SK-N-MC (cell line): Measurements from ENCODE around the gene LRP8.

Experiments used
- DNase-seq: peaks from one replicate; pipeline ENCODE4 v3.0.0-alpha.2; 2011; ENCODE audit warnings: low read depth, low spot score
- H3K27ac ChIP-seq: fragments of 200-600 bp; sonication (generic); 2 replicates; pipeline ENCODE4 v1.5.1; 2016; ENCODE audit warnings: mixed run types
- H3K36me3 ChIP-seq: fragments of 200-600 bp; sonication (generic); 2 replicates; pipeline ENCODE4 v1.6.1; 2017; ENCODE audit warnings: antibody characterized with exemption, low read length, mixed read lengths; ENCODE audit not compliant: insufficient read depth
- H3K4me3 ChIP-seq: fragments of 200-600 bp; sonication (generic); 2 replicates; pipeline ENCODE4 v1.5.1; 2016
- H3K9ac ChIP-seq: fragments of 200-600 bp; sonication (generic); 2 replicates; pipeline ENCODE4 v1.8.0; 2017; ENCODE audit warnings: mixed run types, mixed read lengths; ENCODE audit not compliant: insufficient read length
- H3K9me3 ChIP-seq: fragments of 200-600 bp; sonication (generic); 2 replicates; pipeline ENCODE4 v1.6.1; 2017; ENCODE audit warnings: low read depth, mild to moderate bottlenecking, antibody characterized with exemption, low read length, moderate library complexity, mixed read lengths
- EZH2 ChIP-seq: fragments of 200-600 bp; sonication (generic); IDR thresholded peaks from one replicate; pipeline ENCODE4 v1.6.1; 2017; ENCODE audit warnings: antibody characterized with exemption
- FOXP2 ChIP-seq: optimal IDR thresholded peaks from 2 replicates; pipeline ENCODE3; 2011; ENCODE audit warnings: mild to moderate bottlenecking, moderate library complexity; ENCODE audit not compliant: insufficient read depth; ENCODE audit errors: extremely low read length, control extremely low read depth
- POLR2AphosphoS5 ChIP-seq: IDR thresholded peaks from 2 replicates; pipeline ENCODE4 v1.6.1; 2012; ENCODE audit warnings: mild to moderate bottlenecking, low read depth, low read length, borderline replicate concordance

Gene LRP8

DNA sequence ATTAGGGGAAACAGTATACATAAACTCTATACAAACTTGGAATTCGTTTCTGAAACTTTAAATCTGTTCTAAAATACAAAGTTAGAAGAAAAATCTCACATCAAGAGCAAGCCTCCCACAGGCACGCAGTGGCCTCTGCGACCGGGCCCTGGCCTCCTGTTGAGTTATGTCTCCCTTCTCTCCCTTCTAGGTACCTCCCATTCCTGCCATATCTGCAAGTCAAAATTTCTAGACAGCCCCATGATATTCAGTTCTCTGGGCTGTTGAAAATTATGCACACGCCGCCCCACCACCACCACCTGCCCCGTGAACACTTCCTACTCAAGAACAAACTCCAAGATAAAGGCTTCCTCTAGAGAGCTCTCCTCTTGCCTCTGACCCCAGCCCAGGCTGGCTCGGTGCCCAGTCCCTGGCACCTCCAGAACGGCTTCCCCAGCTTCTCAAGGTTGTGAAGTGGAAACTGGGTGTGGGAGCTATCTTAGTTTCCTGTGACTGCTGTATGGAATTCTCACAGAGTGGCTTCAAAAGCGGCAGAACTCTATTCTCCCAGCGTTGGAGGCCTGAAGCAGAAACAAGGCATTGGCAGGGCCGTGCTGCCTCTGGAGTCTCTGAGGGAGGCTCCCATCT, 37.7 kb upstream of the LRP8 start:
- Histone ChIP-seq H3K9ac (no peak overlapping the region), H3K27ac (no peak overlapping the region), H3K36me3 (no peaks in the 10 kb centered on the region), H3K9me3 (no peaks in the 10 kb centered on the region), H3K4me3 (no peak overlapping the region)
- TF ChIP-seq POLR2AphosphoS5, result no peak
- TF ChIP-seq EZH2, result no peak
- TF ChIP-seq FOXP2, result no peak
- DNase-seq, result no peak

- no peak overlapping the region for H3K4me3 ChIP-seq
- no peak for DNase-seq
- H3K9ac ChIP-seq, result no peak overlapping the region
- no peaks in the 10 kb centered on the region for H3K36me3 ChIP-seq
- no peaks in the 10 kb centered on the region for H3K9me3 ChIP-seq
- H3K27ac ChIP-seq, result no peak overlapping the region
- TF ChIP-seq POLR2AphosphoS5, result no peak
- no peak for TF ChIP-seq FOXP2
- TF ChIP-seq EZH2, result no peak
Observed at GRCh38 chr1:53362851-53363642, 35.2 kb upstream of the LRP8 start.

DNA sequence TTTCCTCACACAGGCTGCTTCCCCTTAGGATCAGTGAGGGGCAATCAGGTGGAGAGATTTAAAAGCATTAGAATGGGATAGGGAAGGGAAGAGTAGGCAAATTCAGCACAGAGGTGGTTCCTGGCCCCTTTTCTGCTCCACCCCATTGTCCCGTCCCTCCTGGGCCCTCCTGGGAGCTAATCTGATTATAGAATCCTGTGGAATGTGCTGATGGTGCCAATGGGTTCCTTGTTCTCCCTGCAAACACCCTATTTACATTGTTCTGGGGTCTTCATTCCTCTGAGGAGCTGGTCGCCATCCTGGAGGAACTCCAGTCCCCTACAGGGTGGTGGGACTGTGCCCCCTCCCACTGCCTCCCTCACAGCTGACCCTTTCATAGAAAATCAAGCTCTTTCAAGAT, 34.4 kb upstream of the LRP8 start:
- Histone ChIP-seq H3K4me3 (no peak overlapping the region), H3K9me3 (peaks cover 3% of the 10 kb centered on the region; the same call in 1 of the 2 replicates), H3K36me3 (no peaks in the 10 kb centered on the region), H3K9ac (no peak overlapping the region), H3K27ac (no peak overlapping the region)
- TF ChIP-seq POLR2AphosphoS5 (no peak), FOXP2 (no peak)
- DNase-seq, result no peak

- H3K36me3 ChIP-seq, result no peaks in the 10 kb centered on the region
- H3K9me3 ChIP-seq, result peaks cover 3% of the 10 kb centered on the region; the same call in 1 of the 2 replicates
- no peak overlapping the region for H3K9ac ChIP-seq
- no peak overlapping the region for H3K4me3 ChIP-seq
- no peak overlapping the region for H3K27ac ChIP-seq
- DNase-seq, result no peak
- TF ChIP-seq EZH2, result no peak
- TF ChIP-seq FOXP2, result no peak
- TF ChIP-seq POLR2AphosphoS5, result no peak
Observed at GRCh38 chr1:53361541-53361961, 33.7 kb upstream of the LRP8 start.

GRCh38 chr1:53359934-53360276, 32.0 kb upstream of the LRP8 start:
- Histone ChIP-seq H3K9ac (no peak overlapping the region), H3K9me3 (peaks cover 3% of the 10 kb centered on the region; the same call in 1 of the 2 replicates), H3K27ac (no peak overlapping the region), H3K36me3 (no peaks in the 10 kb centered on the region), H3K4me3 (no peak overlapping the region)
- TF ChIP-seq POLR2AphosphoS5 (no peak), EZH2 (no peak), FOXP2 (no peak)
- no peak for DNase-seq

GRCh38 chr1:53359225-53359933, 31.5 kb upstream of the LRP8 start:
- Histone ChIP-seq H3K27ac (no peak overlapping the region), H3K9me3 (peaks cover 3% of the 10 kb centered on the region; the same call in 1 of the 2 replicates), H3K36me3 (no peaks in the 10 kb centered on the region), H3K4me3 (no peak overlapping the region), H3K9ac (no peak overlapping the region)
- DNase-seq, result no peak
- no peak for TF ChIP-seq FOXP2
- no peak for TF ChIP-seq POLR2AphosphoS5
- no peak for TF ChIP-seq EZH2

- TF ChIP-seq FOXP2, result no peak
- TF ChIP-seq EZH2, result no peak
- no peak for TF ChIP-seq POLR2AphosphoS5
Observed at GRCh38 chr1:53356637-53357036, 28.8 kb upstream of the LRP8 start.

GRCh38 chr1:53354119-53354518, 26.2 kb upstream of the LRP8 start:
- Histone ChIP-seq H3K4me3 (no peak overlapping the region), H3K9ac (no peak overlapping the region), H3K27ac (no peak overlapping the region), H3K36me3 (no peaks in the 10 kb centered on the region), H3K9me3 (peaks cover 3% of the 10 kb centered on the region; the same call in 1 of the 2 replicates)
- no peak for TF ChIP-seq FOXP2
- TF ChIP-seq EZH2, result no peak
- TF ChIP-seq POLR2AphosphoS5, result no peak
- DNase-seq, result no peak

More at GRCh38 chr1:53356637-53357036, 28.8 kb upstream of the LRP8 start:
- Histone ChIP-seq H3K27ac (no peak overlapping the region), H3K4me3 (no peak overlapping the region), H3K36me3 (no peaks in the 10 kb centered on the region), H3K9ac (no peak overlapping the region), H3K9me3 (peaks cover 3% of the 10 kb centered on the region; the same call in 1 of the 2 replicates)
- DNase-seq, result no peak
